Dermis blood vessel endothelial cell (primary cell): ENCODE results near the gene PCGF1. TPM values are rescaled to one million over a fixed set of nuclear protein-coding genes. Genes with fewer than 3 reads are reported as not detected.

Source experiments
- DNase-seq: peaks from one replicate; pipeline ENCODE4 v3.0.0; 2010
- total RNA-seq: library from RNA; depleted of rRNA; stranded (reverse); fragments of >200 nt; gene quantifications from 2 replicates; pipeline ENCODE4 v1.2.3, GENCODE V29; 2014

The PCGF1 gene
- 9.7 and 11.7 TPM in 2 replicates for total RNA-seq

DNA sequence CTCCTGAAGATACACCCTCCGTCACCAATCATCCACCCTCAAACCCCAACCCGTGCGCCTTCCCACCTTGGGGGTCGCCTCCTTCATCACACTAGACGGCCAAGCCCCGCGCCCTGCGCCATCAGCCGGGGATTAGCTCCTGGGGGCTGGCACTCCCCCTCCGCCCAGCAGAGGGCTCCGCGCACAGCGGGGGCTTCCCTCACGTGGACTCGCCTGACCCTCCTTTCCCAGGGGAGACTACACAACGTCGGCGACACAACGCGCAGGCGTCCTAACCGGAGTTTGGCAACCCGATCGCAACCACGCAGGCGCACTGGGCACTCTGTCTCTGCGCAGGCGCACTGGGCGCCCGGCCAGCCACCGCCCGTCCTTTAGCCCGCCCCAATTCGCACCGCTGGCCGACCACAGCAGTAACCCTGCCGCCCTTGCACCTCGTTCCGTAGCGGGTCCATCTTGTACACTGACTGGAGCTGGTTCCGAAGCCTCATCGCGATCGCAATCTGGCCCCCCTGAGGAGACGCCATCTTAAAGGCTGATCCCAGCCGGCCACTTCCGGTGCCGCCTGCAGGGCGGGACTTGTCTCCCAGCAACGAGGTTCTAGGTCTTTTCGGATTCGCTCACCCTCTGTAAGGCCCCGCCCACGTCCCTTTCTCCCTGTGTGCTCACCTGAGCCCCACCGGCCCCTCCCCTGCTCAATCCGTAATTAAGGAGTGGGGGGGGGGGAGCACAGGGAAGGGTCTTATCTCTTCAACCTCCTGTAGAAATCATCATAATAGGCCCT is at the start of gene PCGF1:
Gene PCGF1, minus strand, starts transcription at position 551 of the 781 bp plus-strand sequence. Its CDS starts 27 bp downstream, at position 524.
- peak; percentile 98 for DNase-seq

DNA sequence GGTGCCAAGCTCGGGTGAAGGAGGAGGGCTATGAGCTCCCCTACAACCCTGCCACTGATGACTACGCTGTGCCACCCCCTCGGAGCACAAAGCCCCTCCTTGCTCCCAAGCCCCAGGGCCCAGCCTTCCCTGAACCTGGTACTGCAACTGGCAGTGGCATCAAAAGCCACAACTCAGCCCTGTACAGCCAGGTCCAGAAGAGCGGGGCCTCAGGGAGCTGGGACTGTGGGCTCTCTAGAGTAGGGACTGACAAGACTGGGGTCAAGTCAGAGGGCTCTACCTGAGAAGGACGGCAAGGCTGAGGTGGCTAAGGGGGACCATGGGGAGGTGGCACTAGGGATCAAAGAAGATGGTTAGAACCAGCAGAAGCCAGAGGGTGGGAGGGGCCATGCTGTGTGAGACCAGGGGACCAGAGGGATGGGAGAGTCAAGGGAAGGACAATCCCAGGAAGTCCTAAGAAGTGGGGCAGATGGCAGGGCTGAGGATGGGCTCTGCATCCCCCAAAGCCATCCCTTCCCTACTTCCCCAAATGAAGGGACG is 49.4 kb upstream of the PCGF1 start:
- no peak for DNase-seq

DNA sequence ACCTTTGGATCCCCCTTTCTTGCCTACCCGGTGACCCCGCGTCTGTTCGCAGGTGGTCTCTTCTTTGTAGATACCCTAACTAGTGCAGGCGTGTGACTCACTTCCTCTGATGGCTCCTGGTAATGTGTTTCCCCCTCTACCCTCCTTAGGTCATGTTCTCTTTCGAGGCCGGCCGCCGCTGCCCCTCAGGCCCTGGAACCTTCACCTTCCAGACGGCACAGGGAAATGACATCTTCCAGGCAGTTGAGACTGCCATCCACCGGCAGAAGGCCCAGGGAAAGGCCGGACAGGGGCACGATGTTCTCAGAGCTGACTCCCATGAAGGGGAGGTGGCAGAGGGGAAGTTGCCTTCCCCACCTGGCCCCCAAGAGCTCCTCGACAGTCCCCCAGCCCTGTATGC is 48.7 kb upstream of the PCGF1 start:
- no peak for DNase-seq

DNA sequence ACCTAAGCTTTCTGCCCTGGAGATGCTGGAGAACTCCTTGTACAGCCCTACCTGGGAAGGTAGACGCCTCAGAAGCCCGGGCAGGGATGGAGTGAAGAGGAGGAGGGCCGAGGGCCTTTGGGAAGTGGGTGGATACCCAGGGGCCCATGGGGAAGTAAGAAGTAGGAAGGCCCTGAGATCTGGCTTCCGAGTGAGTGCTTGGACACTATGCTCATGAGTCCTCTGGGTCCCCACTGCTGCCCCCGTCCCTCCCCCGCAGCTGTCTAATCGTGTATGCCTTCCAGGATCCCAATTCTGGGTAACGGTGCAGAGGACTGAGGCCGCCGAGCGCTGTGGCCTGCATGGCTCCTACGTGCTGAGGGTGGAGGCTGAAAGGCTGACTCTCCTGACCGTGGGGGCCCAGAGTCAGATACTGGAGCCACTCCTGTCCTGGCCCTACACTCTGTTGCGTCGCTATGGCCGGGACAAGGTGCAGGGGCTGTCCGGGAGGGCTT is 48.2 kb upstream of the PCGF1 start:
- DNase-seq, result no peak

DNA sequence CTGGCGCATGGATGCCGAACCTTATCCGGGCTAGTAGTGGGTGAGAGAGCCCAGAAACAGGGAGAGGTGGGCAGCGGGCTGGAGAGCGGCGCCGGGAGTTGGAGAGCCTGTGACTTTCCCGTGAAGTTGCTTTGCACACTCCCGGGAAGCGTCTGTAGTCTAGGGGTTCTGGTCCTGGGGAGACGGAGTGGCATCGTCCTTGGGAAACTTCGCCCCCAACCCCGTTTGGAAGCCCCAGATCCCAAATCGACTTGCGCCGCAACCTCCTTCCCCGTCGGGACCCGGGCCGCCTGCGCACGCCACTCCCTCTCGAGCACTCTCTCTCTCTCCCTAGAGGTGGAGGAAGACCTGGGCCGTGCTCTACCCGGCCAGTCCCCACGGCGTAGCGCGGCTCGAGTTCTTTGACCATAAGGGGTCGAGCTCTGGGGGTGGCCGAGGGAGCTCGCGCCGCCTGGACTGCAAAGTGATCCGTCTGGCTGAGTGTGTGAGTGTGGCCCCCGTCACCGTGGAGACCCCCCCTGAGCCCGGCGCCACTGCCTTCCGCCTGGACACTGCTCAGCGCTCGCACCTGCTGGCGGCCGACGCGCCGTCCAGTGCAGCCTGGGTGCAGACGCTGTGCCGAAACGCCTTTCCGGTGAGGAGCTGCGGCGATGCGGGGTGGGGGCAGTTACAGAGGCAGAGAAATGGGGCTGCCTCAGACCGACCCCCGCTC is 47.5 kb upstream of the PCGF1 start:
- DNase-seq, result peak; percentile 53

DNA sequence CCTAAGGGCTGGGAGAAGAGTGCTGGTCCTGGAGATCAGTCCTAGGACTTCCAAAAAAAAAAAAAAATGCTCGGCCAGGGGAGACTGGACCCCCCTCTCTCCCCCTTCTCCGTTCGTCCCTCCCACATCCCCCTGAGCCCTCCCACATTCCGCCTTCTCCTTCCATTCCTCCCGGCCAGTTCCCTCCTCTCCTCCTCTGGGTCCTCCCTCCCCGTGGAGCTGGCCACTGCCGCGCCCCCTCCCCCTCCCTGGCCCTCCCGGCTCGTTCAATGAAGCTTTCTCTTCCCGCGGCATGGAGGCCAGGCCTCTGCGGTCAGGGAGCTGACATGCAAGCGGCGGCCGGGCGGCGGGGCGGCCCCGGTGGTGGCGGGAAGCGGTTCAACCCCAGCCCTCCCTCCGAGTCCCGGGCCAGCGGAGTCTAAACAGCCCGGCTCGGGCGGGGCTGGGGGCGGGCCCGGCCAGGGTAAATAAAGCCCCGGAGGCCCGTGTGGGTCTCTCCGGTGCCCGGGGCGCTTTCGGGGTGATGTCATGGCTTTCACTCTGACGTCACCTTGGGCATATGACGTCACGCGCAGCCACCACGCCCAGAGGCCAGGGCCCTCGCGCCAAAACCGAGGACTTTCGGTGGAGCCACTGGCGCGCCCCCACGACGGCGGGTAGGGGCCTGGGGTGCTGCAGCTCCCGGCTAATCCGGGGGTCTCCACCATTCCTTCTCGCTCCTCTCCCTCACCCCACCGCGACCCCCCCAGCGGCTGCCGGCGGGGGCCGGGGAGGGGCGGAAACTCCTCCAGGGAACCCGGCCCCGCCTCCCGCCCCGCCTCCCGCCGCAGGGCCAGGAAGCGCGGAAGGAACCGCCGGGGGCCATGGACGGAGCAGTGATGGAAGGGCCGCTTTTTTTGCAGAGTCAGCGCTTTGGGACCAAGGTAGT is 46.7 kb upstream of the PCGF1 start, which contains the start of the genes DOK1 and LOXL3:
Gene DOK1, plus strand, starts transcription at position 829 of the 928 bp plus-strand sequence. Its CDS starts 35 bp downstream, at position 864.
Gene LOXL3, minus strand, starts transcription at position 51 of the 928 bp plus-strand sequence. CDS start 1,308 bp downstream, outside the sequence.
- DNase-seq, result peak; percentile 73

DNA sequence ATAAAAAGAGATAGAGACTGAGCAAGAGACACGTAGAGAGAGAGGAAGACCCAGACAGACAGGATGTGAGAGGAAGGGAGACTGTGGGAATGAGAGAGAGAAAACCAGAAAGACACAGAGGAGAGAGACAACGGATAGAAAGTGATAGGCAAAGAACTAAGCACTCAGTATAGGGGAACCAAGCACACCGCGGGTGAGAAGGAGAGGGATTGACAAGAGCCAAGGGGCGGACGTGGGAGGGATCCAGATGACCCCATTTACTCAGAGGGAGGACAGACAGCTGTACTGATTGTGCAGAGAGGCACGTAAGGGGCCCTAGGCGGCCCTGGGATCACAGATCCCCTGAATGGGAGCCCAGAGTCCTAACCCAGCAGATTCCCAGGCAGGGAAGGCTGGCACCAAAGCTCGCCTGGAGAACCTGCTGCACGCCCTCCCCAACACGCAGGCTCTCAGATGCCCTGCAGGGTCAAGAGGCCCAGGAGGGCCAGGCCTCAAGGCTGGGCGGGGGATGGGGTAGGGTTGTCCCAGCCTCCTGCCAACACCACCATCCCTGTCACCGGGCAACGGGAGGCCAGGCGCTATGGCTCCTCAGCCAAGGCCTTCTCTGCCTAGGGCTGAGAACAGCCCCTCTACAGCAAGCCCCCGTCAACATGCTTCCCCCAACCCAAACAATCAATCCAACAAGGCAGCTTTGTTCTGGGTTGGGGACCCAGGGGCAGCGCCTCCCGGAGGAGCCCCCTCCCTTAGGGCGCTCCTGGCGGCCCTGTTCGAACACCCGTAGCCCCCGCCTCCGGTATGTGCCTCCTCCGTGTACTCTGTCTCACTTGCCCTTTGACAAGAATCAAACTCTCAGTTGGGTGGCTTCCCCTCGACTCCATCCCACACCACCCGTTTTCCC is 45.7 kb upstream of the PCGF1 start:
- DNase-seq, result no peak

DNA sequence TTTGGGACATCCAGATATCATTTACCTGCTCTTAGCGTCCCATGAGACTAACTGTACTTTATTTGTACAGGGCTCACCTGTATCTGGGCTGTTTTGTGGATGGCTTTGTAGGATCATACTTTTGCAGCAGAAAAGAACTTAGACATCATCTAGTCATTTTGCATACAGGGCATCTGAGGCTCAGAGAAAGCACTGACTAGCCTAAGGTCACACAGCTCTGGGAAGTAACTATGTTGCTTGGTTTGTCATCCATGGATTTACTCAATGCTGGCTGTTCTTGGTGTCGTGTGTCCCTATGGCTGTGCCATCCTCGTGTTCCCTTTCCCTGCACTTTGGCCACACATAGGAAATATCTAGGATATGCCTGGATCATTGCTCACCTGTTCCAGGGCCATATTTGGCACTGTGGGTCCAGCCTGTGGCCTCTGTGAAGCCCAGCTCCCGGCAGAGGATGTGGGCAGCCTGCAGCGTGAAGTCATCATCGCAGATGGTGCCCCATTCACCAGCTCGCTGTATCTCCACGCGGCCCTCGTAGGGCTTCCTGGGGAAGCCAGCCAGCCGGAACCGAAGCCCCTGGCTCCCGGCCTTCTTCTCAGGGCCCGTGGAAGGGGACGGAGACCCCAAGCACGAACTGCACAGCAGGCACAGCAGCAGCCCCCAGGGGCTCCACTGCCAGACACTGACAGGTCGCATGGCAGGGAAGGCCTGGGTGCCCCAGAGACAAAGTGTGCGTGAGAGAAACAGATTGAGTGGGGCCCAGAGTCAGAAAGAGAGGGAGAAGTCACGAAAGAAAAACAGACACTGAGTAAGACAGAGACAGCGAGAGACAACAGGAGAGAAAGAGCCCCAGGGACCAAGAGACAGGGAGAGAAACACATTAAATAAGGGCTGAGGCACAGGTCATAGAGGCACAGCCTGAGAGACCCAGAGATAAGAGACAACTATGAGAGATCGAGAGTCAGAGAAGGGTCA is 44.7 kb upstream of the PCGF1 start:
- DNase-seq, result no peak

DNA sequence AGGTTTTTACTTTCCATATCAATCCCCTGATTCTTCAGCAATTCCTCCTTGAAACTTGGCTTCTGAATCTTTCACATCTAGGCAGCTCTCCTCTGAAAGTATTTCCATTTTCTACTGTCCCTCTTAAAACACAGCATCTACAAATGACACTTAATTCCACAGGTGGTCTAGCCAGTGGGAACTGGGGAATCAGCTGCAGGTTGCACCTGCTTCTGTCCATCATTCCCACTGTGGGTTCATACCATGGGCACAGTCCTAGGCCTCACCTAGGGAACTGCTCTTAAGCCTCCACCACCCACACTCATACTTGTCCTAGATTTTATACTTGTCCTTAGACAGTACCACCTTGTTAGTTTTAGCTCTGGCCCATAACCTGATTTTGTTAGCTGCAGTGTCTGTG is 44.0 kb upstream of the PCGF1 start:
- no peak for DNase-seq

DNA sequence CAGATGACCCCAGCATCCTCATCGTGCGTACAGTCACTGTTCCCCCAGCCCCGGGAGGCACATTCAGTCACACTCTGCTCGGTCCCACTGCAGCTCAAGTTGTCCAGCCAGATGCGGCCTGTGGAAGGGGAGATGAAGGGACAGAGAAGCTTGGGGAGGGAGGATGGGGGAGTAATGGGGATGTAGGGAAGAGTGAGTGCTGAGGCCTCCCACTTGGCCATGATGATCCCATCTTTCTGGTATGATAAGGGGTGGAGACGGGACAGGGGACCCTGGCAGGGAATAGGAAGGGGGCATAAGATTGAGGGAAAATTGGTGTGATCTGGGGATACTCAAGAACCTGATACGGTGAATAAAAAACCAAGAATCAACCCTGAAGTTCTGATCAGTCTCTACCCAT is 42.7 kb upstream of the PCGF1 start:
- DNase-seq, result no peak

DNA sequence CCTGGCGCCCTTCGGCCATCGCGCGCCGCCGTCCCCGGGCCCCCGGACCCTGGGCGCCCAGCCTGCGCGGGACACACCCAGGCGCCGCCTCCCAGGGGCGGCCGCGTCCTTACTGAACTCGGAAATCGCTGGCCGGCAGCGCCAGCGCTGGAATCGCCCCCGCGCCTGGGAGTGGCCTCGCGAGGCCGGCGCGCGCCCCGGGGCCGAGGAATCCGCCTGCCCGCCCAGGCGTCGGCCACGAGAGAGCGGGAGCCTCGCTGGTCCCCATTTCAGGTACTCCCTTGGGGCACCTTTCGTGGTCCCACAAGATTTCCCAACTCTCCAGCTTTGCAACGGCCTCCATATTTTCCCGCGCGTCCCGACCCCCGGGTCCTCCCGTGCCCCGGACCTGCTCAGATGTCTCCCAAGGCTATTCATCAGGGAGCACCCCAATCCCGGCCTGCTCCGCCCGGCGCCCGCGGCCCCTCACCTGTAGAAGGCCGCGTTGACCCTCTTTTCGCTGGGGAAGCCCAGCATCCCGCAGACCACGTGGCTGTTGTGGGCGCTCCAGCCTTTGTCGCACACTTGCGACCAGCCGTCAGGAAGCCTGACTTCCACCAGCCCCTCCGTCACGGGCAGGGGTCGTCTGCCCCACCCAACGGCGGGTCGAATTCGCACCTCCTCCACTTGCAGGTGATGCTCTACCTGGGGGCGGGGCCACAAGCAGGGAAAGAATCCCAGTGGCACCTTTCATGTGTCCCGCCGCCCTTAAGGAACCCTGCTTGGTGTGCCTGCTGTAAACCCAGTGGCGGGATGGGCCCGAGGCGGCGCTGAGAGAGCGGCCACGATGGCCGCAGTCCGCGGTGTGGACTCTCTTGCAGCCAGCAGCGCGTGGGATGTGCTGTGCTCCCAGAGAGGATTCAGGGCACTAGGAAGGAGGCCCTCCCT is 41.7 kb upstream of the PCGF1 start:
- peak; percentile 47 for DNase-seq

DNA sequence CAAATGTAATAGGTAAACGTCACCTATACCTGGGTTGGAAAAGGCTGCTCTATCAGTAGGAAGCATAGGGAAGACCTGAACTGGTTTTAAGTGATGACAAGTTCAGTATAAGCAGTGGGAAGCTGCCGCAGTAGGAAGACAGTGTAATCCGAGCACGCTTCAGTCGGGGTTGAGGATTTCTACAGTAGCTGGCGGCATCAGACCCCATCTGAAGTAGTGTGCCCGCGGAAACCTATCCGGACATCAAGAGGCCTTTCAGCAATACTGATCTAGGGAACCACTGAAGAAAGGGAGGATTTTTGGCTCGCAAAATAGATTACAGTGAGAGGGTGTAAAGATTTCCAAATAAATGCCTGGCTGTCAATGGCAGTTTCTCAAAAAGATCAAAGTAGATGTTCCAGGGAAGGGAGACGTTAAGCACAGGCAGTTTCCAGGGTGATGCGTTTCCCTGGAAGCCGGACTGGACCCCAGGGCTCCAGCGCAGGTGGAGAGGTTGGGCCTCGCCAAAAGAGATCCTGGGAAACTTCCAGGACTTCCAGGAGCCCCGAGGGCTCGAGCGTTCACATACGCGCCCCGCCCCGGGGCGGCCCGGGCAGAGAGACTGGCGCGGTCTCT is 40.9 kb upstream of the PCGF1 start:
- no peak for DNase-seq

DNA sequence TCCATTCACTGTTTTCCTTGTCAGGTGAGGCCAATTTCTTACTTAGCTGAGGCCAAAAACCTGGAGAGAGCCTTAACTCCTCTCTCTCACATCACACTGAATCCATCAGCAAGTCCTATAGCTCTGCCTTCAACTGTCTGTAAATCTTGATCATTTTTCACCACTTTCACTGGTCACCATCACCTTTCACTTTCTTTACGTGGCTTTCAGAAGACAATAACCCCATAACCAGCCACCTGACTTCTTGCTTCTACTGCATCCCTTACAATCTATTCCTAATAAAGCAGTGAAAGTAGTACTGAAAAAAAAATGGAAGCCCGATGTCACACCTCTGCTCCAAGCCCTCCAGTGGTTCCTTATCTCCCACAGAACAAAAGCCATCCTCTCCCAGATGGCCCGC is 38.5 kb upstream of the PCGF1 start:
- no peak for DNase-seq

DNA sequence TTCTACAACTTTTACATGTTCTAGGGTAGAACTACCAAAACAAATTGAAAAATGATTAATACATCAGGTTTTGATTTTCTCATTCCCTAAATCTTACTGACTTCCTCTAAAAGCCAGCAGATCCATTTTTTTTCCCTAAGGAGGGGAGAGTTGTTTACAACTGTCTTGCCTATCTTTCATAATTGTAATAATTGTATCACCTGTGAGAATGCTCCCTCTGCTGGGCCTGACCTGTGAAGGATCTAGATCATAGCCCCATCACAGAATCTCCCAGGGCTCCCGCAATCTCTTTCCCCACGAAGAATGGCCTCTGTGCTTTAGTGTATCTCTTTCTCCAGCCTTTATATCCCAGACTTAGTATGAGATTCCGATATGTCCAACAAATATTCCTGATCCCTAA is 37.1 kb upstream of the PCGF1 start:
- DNase-seq, result no peak

DNA sequence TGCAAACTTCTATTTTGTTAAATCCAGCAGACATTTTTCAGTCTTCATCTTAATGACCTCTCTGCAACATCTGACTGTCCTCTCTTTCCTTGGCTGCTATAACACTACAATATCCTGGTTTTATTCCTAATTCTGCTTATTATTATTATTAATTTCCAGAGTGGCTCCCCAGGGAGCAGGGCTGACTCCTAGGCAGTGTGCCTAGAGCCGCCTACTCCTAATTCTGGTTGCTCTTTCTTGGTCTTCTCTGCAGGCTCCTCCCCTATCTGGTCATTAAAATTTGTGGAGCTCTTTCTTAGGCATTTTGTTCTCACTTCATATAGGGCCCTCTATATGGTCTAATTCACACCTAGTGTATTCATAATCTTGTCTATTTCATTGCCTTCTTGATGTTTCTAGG is 35.5 kb upstream of the PCGF1 start:
- no peak for DNase-seq

DNA sequence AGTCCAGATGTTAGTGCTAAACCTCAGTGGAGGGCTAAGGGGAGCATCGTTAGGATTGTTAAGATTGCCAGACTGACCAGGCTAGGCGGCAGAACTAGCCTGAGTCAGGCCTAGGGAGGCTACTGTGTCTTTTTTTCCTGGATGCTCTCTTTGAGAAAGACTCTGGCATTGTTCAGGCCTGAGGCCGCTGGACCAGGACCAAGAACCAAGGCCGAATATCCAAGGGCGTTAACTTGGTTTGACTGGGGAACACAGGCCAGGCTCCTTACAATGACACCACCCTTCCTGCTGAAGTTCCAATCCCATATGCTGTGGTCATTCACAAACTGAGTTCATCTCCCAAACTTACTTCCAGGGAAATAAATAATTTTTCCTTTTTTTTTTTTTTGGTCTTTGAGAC is 32.8 kb upstream of the PCGF1 start:
- DNase-seq, result no peak

DNA sequence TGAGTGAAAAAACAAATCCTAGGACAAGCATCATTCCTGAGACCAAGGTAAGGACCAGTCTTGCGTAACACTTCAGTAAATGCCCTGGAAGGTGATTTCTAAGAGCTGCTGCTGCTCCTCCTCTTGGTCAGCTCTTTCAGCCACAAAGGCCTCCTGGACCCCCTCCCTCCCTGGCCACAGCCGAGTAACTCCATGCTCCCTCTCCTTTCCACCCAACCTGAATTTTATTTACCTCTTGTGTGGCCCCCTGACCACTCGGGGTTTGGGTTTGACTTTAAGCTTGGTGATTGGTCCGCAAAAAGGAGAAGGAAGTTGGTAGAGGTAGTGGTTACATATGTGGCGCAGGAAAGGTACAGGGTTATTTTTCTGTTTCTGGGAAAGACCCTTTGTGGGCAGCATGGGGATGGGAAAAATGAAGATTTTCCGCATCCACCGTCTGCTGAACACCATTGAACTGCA is 31.4 kb upstream of the PCGF1 start:
- no peak for DNase-seq

DNA sequence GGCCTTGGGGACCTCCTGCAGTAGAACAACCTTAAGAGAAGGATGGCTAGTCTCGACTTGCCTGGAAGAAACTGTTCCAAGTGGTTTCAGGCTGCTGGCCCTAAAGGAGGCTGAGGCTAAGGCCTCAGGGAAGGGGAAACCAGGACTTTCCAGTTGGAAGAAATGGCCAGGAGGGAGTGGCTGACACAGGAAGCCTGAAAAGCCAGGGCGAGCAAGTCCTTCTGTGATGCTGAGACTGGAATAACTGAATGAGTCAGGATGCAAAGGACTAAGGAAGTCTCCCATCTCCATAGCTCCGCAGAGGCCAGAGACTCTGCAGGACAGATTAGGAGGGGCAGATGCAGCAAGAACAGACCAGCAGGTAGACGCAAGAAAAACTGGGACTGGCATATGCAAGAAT is 29.6 kb upstream of the PCGF1 start:
- no peak for DNase-seq
